Retinal pigment epithelial cell (primary cell): ENCODE data around the gene IRAK1BP1.

Experiments used
- DNase-seq: peaks from one replicate; pipeline ENCODE4 v3.0.0-alpha.2; 2010; ENCODE audit warnings: low read depth
- H3K4me3 ChIP-seq: 2 replicates; pipeline ENCODE4 v1.5.1; 2011; ENCODE audit warnings: mild to moderate bottlenecking, low read length, control low read depth, moderate library complexity
- TF ChIP-seq, protein P1 (sequence below): conservative IDR thresholded peaks from 2 replicates; pipeline ENCODE4 v1.5.1; 2011; ENCODE audit warnings: low read depth, low read length, control low read depth, inconsistent platforms

The IRAK1BP1 gene, protein sequence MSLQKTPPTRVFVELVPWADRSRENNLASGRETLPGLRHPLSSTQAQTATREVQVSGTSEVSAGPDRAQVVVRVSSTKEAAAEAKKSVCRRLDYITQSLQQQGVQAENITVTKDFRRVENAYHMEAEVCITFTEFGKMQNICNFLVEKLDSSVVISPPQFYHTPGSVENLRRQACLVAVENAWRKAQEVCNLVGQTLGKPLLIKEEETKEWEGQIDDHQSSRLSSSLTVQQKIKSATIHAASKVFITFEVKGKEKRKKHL

DNA sequence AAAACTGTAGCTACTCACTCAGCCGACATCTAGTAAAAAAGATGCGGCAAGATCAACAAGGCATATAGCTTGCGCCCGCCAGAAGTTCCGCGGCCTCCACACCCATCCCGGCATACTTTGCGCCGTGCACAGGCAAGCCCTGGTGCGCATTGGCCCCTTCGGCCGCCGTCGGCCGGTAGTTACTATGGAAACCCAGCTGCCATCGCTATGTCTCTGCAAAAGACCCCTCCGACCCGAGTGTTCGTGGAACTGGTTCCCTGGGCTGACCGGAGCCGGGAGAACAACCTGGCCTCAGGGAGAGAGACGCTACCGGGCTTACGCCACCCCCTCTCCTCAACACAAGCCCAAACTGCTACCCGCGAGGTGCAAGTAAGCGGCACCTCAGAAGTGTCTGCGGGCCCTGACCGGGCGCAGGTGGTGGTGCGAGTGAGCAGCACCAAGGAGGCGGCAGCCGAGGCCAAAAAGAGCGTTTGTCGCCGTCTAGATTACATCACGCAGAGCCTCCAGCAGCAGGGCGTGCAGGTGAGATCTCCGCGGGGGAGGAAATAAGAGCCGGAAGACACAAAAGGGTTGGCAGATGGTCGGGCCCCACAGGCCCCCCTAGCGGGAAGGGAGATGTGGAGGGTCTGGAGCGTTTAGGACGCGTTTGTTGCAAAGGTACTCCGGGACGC is at the start of gene IRAK1BP1:
Gene IRAK1BP1 (plus strand): TSS at position 182 of the 671 bp plus-strand sequence. CDS start 26 bp downstream, at position 208.
- peak; percentile 38 for DNase-seq
- TF ChIP-seq, protein P1, sequence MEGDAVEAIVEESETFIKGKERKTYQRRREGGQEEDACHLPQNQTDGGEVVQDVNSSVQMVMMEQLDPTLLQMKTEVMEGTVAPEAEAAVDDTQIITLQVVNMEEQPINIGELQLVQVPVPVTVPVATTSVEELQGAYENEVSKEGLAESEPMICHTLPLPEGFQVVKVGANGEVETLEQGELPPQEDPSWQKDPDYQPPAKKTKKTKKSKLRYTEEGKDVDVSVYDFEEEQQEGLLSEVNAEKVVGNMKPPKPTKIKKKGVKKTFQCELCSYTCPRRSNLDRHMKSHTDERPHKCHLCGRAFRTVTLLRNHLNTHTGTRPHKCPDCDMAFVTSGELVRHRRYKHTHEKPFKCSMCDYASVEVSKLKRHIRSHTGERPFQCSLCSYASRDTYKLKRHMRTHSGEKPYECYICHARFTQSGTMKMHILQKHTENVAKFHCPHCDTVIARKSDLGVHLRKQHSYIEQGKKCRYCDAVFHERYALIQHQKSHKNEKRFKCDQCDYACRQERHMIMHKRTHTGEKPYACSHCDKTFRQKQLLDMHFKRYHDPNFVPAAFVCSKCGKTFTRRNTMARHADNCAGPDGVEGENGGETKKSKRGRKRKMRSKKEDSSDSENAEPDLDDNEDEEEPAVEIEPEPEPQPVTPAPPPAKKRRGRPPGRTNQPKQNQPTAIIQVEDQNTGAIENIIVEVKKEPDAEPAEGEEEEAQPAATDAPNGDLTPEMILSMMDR: peak; percentile 32
- H3K4me3 ChIP-seq: peak within 1 kb of the TSS; percentile 99

DNA sequence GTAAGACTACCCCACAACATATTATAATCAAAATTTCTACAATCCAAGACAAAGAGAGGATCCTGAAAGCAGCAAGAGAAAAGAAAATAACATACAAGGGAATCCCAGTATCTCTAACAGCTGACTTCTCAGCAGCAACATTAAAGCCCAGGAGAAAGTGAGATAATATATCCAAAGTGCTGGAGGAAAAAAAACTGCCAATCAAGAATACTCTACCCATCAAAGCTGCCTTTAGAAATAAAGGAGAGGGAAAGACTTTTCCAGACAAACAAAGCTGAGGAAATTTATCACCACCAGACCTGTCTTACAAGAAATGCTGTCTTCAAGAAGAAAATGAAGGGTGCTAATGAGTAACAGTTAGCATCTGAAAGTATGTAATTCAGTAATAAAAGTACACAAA is 43.3 kb upstream of the IRAK1BP1 start:
- TF ChIP-seq, protein P1: no peak
- no peak for DNase-seq
- H3K4me3 ChIP-seq: no peak overlapping the region

DNA sequence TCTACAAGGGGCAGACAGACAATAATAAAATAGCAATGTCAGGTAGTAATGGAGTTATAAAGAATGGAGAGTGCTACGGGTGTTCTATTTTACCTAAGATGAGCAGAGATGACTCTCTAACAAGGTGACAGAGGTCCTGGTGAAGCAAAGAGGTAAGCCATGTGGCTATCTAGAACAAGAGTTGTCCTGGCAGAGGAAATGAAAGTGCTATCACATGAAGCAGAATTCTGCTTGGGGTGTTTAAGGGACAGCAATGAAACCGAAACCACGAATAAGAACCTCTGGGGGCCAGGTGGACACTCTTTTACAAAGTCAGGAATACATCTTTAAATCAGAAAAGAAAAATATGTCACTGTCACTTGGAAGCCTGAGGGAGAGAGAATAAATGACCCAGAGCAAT is 37.9 kb upstream of the IRAK1BP1 start:
- DNase-seq: no peak
- no peak overlapping the region for H3K4me3 ChIP-seq
- TF ChIP-seq, protein P1: no peak

DNA sequence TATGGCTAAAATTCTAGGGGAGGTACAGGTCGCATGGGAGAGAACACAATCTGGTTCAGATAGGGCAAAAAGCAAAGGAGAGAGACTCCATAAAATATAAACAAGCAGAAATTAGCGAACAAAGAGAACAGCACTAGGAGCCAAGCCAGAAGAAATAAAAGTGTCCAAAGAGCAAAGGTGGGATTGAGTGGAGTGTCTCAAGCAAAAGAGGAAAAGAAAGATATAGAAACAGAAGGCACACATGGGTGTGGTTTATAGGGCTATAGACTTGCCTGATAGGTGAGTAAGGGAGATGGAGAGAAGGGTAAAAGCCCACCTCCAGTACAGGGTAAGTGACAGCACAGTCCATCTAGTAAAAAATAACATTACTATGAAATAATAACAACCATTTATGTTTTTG is 36.5 kb upstream of the IRAK1BP1 start:
- no peak for DNase-seq
- TF ChIP-seq, protein P1: no peak
- H3K4me3 ChIP-seq: no peak overlapping the region

DNA sequence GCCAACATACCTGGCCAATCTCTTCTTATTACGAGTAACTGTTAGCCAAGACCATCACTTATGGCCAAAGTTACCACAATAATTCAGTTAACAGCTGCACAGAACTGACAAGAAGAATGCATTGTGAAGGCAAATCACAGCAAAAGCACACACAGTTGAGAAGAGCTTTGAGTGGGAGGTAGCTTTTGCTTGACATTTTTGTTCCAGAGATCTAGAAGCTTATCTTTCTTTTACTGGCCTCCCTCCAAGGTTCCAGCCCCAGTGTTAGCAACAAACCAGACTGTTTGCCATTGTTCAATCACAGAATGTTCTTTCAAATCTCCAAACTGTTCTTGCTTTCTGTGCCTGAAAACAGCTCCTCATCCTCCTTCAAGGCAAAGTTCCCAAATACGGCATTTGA is 35.9 kb upstream of the IRAK1BP1 start:
- no peak overlapping the region for H3K4me3 ChIP-seq
- TF ChIP-seq, protein P1: no peak
- DNase-seq: peak; percentile 62

DNA sequence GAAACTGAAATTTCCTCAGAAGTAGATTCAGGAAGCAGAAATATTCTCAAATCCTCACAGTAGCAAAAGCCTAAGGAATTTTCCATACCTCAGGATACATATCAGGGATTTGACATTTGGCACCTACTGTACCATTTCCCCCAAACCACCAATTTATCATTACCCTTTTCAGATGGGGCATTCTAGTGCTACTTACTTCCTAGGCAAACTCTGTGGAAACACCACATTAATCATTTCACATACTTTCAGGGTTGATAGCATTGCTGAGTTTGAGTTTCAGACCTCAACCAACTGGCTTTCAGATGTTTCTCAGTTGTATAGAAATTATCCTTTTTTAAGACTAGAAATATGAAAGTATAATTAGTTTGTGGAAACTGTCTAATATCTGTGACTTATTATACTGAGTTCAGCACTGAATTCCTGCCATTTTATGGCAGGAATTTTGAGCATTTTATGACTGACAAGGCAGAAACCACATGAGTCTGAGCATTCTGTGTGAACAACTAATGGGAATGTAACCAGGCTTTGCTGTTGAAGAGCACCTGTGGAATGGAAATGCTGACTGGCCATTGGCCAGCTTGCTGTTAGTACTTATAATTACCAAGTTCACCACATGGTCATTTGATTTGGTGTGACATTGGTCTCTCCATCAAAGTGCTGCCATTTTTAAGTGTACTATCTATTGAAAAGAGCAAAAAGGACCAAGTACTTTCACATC is 35.1 kb upstream of the IRAK1BP1 start:
- peak; percentile 76 for DNase-seq
- no peak overlapping the region for H3K4me3 ChIP-seq
- TF ChIP-seq, protein P1: no peak
